HPDE6-E6E7 (cell line): ENCODE results near the gene HSPD1.

ENCODE experiments used
- DNase-seq: peaks from one replicate; pipeline ENCODE4 v3.0.0; 2011; ENCODE audit warnings: missing footprints; ENCODE audit errors: extremely low spot score

Gene HSPD1

GRCh38 chr2:197437380-197437779, 62.3 kb downstream of the HSPD1 start:
- no peak for DNase-seq
